ENCODE measurements around the gene SPAG16. TPM values are rescaled to one million over a fixed set of nuclear protein-coding genes. Genes with fewer than 3 reads are reported as not detected.

SPAG16 gene
- total RNA-seq, 1 donor = 56.1 TPM

GRCh38 chr2:213914510-213914909 lies 630.2 kb downstream of the SPAG16 start:
- TF ChIP-seq, protein P1, sequence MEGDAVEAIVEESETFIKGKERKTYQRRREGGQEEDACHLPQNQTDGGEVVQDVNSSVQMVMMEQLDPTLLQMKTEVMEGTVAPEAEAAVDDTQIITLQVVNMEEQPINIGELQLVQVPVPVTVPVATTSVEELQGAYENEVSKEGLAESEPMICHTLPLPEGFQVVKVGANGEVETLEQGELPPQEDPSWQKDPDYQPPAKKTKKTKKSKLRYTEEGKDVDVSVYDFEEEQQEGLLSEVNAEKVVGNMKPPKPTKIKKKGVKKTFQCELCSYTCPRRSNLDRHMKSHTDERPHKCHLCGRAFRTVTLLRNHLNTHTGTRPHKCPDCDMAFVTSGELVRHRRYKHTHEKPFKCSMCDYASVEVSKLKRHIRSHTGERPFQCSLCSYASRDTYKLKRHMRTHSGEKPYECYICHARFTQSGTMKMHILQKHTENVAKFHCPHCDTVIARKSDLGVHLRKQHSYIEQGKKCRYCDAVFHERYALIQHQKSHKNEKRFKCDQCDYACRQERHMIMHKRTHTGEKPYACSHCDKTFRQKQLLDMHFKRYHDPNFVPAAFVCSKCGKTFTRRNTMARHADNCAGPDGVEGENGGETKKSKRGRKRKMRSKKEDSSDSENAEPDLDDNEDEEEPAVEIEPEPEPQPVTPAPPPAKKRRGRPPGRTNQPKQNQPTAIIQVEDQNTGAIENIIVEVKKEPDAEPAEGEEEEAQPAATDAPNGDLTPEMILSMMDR (IDR thresholded peaks at IDR 0.05; ENCODE audit: insufficient read depth, low read depth, low read length) = no peak
- no peak overlapping the region for H3K4me3 ChIP-seq (ENCODE audit: low read depth, low read length)
- no peak for DNase-seq (ENCODE audit: low read depth)

DNA sequence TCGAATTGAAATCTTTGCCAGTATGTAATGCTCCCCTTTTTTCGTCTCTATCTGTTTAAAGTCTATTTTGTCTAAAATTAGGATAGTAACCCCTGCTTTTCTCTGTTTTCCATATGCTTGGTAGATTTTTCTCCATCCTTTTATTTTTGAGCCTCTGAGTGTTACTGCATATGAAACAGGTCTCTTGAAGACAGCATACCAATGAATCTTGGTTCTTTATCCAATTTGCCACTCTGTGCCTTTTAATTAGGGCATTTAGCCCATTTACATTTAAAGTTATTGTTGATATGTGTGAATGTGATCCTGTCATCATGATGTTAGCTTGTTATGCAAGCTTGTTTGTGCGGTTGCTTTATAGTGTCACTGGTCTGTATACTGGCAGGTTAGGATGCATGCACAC lies 635.8 kb downstream of the SPAG16 start:
- TF ChIP-seq, protein P1 (IDR thresholded peaks at IDR 0.05; ENCODE audit: insufficient read depth, low read depth, low read length) = no peak

DNA sequence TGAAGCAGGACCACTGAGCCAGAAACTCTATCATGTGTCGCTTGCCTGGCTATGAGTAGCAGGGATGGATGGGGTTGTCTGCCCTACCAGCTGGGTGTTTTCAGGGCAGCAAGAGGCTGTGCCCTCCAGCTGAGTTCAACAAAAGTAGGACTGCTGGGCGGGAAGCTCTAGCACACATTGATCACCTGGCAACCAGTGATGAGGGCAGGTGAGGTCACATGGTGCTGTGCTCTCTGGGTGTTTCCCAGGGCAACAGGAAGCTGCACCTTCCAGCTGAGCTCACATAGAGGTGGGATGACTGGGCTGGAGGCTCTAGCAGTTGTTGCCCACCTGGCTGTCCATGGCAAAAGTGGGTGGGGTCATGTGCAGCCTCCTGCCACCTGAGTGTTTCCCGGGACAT lies 639.3 kb downstream of the SPAG16 start:
- TF ChIP-seq, protein P1 (IDR thresholded peaks at IDR 0.05; ENCODE audit: insufficient read depth, low read depth, low read length) = no peak
- no peak for DNase-seq (ENCODE audit: low read depth)
- no peak overlapping the region for H3K4me3 ChIP-seq (ENCODE audit: low read depth, low read length)

More for the DNA sequence above, 635.8 kb downstream of the SPAG16 start:
- H3K4me3 ChIP-seq (ENCODE audit: low read depth, low read length) = no peak overlapping the region
- no peak for DNase-seq (ENCODE audit: low read depth)

DNA sequence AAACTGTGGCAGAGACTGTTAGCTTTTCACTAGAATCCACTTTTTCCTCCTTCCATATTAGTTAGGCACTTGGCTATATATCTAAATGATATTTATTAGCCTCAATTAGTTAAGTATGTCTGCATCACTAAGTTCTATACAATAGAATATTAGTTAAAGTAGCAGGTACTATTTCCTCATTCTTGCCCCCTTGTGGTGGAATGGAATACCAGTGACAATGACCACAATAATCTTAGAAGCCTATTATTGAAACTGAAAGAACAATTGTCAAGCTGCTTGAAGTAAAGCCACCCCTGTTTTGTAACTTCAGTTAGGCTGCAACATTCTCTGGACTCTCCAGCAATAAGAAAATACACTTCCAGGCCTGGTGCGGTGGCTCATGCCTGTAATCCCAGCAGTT lies 650.3 kb downstream of the SPAG16 start:
- DNase-seq (ENCODE audit: low read depth) = peak; percentile 15
- TF ChIP-seq, protein P1 (IDR thresholded peaks at IDR 0.05; ENCODE audit: insufficient read depth, low read depth, low read length) = peak; percentile 44
- H3K4me3 ChIP-seq (ENCODE audit: low read depth, low read length) = no peak overlapping the region

DNA sequence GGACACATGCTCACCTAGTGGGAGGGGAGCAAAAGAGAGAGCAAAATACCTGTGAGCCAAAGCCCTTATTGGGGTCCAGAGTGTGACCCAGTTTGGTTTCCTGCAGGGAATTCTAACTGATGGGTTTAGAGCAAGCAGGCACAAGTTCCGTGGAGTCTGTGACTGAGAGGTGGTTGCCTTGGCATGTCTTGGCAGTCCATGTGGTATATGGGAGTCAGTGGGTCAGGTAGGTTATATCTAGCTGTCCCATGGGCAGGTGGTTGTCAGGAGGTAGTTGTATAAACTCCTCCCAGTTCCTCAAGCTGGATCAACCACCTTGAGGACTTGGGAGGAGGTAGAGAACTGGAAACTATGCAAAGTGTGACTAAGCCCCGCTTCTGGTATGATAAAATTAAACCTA lies 673.8 kb downstream of the SPAG16 start:
- TF ChIP-seq, protein P1 (IDR thresholded peaks at IDR 0.05; ENCODE audit: insufficient read depth, low read depth, low read length) = no peak
- H3K4me3 ChIP-seq (ENCODE audit: low read depth, low read length) = no peak overlapping the region
- DNase-seq (ENCODE audit: low read depth) = no peak

DNA sequence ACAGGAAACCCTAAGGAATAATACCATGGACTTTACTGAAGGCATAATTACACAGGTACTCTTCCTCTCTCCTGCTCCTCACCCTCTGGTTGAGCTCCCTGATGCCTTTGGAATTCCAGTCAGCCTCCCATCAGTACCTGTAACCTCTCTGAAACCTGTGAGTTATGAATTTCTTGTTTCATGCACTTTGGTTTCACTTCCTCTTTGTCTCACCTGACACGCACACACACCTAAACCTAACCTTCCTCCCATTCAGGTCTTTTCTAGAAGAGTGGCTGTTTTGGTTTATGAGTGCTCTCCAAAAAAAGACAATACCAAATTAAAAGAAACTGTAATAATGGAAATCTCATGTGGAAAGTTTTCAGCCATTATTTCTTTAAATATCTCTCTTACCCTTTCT lies 675.3 kb downstream of the SPAG16 start:
- no peak for DNase-seq (ENCODE audit: low read depth)
- TF ChIP-seq, protein P1 (IDR thresholded peaks at IDR 0.05; ENCODE audit: insufficient read depth, low read depth, low read length) = no peak
- H3K4me3 ChIP-seq (ENCODE audit: low read depth, low read length) = no peak overlapping the region

DNA sequence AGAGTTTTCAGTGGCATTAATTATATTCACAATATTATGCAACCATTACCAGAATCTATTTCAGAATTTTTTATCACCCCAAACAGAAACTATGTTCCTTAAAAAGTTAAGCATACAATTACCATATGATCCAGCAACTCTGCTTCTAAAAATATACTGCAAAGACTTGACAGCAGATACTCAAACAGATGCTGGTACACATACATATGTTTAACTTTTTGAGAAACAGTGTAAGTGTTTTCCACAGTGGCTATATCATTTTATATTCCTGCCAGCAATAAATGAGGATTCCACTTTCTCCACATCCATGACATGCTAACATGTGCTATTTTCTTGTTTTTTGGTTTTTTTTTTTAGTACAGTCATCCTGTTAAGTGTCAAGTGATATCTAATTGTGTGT lies 687.3 kb downstream of the SPAG16 start:
- no peak for DNase-seq (ENCODE audit: low read depth)
- H3K4me3 ChIP-seq (ENCODE audit: low read depth, low read length) = no peak overlapping the region
- TF ChIP-seq, protein P1 (IDR thresholded peaks at IDR 0.05; ENCODE audit: insufficient read depth, low read depth, low read length) = no peak

Measured in fibroblast of villous mesenchyme (primary cell).